ENCODE data around the gene DGKZ. TPM values are rescaled to one million over a fixed set of nuclear protein-coding genes. Genes with fewer than 3 reads are reported as not detected.

The DGKZ gene
- total RNA-seq, 1 experiment from 2014 or later: 14.8 TPM

- DNase-seq (ENCODE audit: extremely low read depth, low read depth): no peak
Observed at GRCh38 chr11:46322759-46323158, 24.5 kb upstream of the DGKZ start.

GRCh38 chr11:46326813-46327416 is 20.3 kb upstream of the DGKZ start:
- DNase-seq (ENCODE audit: extremely low read depth, low read depth): no peak

- no peak for DNase-seq (ENCODE audit: extremely low read depth, low read depth)
Observed at GRCh38 chr11:46327829-46328228, 19.4 kb upstream of the DGKZ start.

GRCh38 chr11:46330154-46330553 is 17.1 kb upstream of the DGKZ start:
- no peak for DNase-seq (ENCODE audit: extremely low read depth, low read depth)

- no peak for DNase-seq (ENCODE audit: extremely low read depth, low read depth)
Observed at GRCh38 chr11:46330563-46331281, 16.5 kb upstream of the DGKZ start.

- no peak for DNase-seq (ENCODE audit: extremely low read depth, low read depth)
Observed at GRCh38 chr11:46331282-46331984, 15.8 kb upstream of the DGKZ start.

- no peak for DNase-seq (ENCODE audit: extremely low read depth, low read depth)
Observed at GRCh38 chr11:46332093-46332567, 15.1 kb upstream of the DGKZ start.

GRCh38 chr11:46332568-46333393 is 14.5 kb upstream of the DGKZ start:
- no peak for DNase-seq (ENCODE audit: extremely low read depth, low read depth)

GRCh38 chr11:46333394-46333947 is 13.8 kb upstream of the DGKZ start:
- no peak for DNase-seq (ENCODE audit: extremely low read depth, low read depth)

GRCh38 chr11:46334211-46334610 is 13.1 kb upstream of the DGKZ start:
- no peak for DNase-seq (ENCODE audit: extremely low read depth, low read depth)

- no peak for DNase-seq (ENCODE audit: extremely low read depth, low read depth)
Observed at GRCh38 chr11:46335271-46335670, 12.0 kb upstream of the DGKZ start.

- DNase-seq (ENCODE audit: extremely low read depth, low read depth): no peak
Observed at GRCh38 chr11:46335890-46336562, 11.2 kb upstream of the DGKZ start.

- no peak for DNase-seq (ENCODE audit: extremely low read depth, low read depth)
Observed at GRCh38 chr11:46336563-46337180, 10.6 kb upstream of the DGKZ start.

GRCh38 chr11:46337626-46338345 is 9.5 kb upstream of the DGKZ start:
- no peak for DNase-seq (ENCODE audit: extremely low read depth, low read depth)

- no peak for DNase-seq (ENCODE audit: extremely low read depth, low read depth)
Observed at GRCh38 chr11:46338636-46338987, 8.7 kb upstream of the DGKZ start.

GRCh38 chr11:46338988-46339666 is 8.1 kb upstream of the DGKZ start:
- no peak for DNase-seq (ENCODE audit: extremely low read depth, low read depth)

- DNase-seq (ENCODE audit: extremely low read depth, low read depth): no peak
Observed at GRCh38 chr11:46339816-46340215, 7.4 kb upstream of the DGKZ start.

- no peak for DNase-seq (ENCODE audit: extremely low read depth, low read depth)
Observed at GRCh38 chr11:46341454-46341853, 5.8 kb upstream of the DGKZ start.
